ENCODE results near the gene SLC10A1. TPM values are rescaled to one million over a fixed set of nuclear protein-coding genes. Genes with fewer than 3 reads are reported as not detected.

SLC10A1 gene
- total and polyA plus RNA-seq, 2 of the 4 experiments (the other 2 are of a cell fraction): 0.03 TPM; not detected in 1

DNA sequence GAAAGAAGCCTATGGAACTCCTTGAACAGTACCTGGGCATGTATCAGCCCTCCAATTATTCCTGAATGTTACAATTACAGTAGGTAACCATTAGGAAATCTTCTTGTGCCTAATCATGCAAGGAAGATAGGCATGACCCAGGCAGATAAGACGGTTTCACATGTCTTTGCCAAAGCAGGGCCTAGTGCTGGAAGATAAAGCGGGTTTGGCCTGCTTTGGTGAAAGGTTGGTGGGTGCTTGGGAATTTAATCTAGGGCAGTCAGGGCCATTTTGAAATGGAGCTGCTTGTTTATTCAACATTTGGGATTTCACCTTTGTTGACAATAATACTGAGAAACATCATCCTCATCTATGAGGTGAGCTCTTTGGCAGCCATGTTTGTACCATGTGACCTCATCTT is 42.6 kb downstream of the SLC10A1 start:
- CTCF ChIA-PET: no interaction called here
- ATAC-seq (ENCODE audit: low read depth) (no peak), DNase-seq (no peak)
- Histone ChIP-seq H3K4ac (ENCODE audit: low read depth, low read length) (no peak overlapping the region), H4K91ac (ENCODE audit: insufficient read depth, low read depth, low read length) (no peak overlapping the region), H3K9ac (ENCODE audit: low read depth, low read length) (no peak overlapping the region), H4K20me1 (ENCODE audit: insufficient read depth, low read length) (no peaks in the 10 kb centered on the region), H2BK120ac (ENCODE audit: low read depth, low read length) (no peak overlapping the region), H3K27ac (ENCODE audit: insufficient read depth, low read length) (no peak overlapping the region), H3K14ac (replicated peaks; ENCODE audit: low read depth, low read length) (no peak overlapping the region), H3K4me3 (ENCODE audit: insufficient read depth, low read depth, low read length) (no peak overlapping the region), H3K9me3 (ENCODE audit: control insufficient read depth, insufficient read depth, low read length) (no peaks in the 10 kb centered on the region), H3K18ac (ENCODE audit: low read depth, low read length) (no peak overlapping the region), H2BK15ac (ENCODE audit: low read depth, low read length) (no peak overlapping the region), H2BK20ac (ENCODE audit: low read depth, low read length) (no peak overlapping the region), H3K23ac (ENCODE audit: low read depth, low read length) (no peak overlapping the region), H3K9me1 (ENCODE audit: insufficient read depth, low read length) (no peaks in the 10 kb centered on the region), H3K4me1 (ENCODE audit: control insufficient read depth, insufficient read depth, low read length) (peaks cover 1% of the 10 kb centered on the region; the same call in 1 of the 2 replicates), H3K56ac (ENCODE audit: extremely low read depth, insufficient read depth, low read length) (no peak overlapping the region), H3K36me3 (ENCODE audit: control insufficient read depth, insufficient read depth, low read length) (no peaks in the 10 kb centered on the region), H3K4me2 (ENCODE audit: low read depth, low read length) (no peak overlapping the region), H3K27me3 (ENCODE audit: control insufficient read depth, insufficient read depth, low read length) (peaks cover 2% of the 10 kb centered on the region; the same call in 1 of the 2 replicates), H2BK5ac (ENCODE audit: low read depth, low read length, poor library complexity, severe bottlenecking) (no peak overlapping the region), H2AK9ac (replicated peaks; ENCODE audit: low read depth, low read length, poor library complexity) (no peak overlapping the region), H2AK5ac (ENCODE audit: low read depth, low read length) (no peak overlapping the region), H4K5ac (ENCODE audit: low read depth, low read length) (no peak overlapping the region), H2AFZ (replicated peaks; ENCODE audit: low read length, poor library complexity) (no peak overlapping the region), H3K79me1 (ENCODE audit: low read depth in 1 of 2, low read length in 2 of 2) (no peaks in the 10 kb centered on the region), H4K8ac (ENCODE audit: low read depth in 2 of 2, low read length in 2 of 2) (no peak overlapping the region)
- intact Hi-C loops (cut with micrococcal nuclease) (no loop called here), dilution Hi-C loops (cut with HindIII; ENCODE audit: low sequenced_read_pairs, unreplicated experiment) (no loop called here), in situ Hi-C loops (cut with MboI; ENCODE audit: low sequenced_read_pairs) (no loop called here)
- POLR2A ChIA-PET (ENCODE audit: unreplicated experiment): no interaction called here
- TF ChIP-seq RFX5 (IDR thresholded peaks at IDR 0.05; ENCODE audit: low read depth, low read length) (no peak), NFE2L2 (IDR thresholded peaks at IDR 0.05; ENCODE audit: low read depth, low read length) (no peak), MXI1 (IDR thresholded peaks at IDR 0.05; ENCODE audit: borderline replicate concordance, low read depth, low read length) (no peak), FOS (IDR thresholded peaks at IDR 0.05; ENCODE audit: low read depth, low read length) (no peak), BHLHE40 (IDR thresholded peaks at IDR 0.05; ENCODE audit: low read depth, low read length) (no peak), CEBPB (IDR thresholded peaks at IDR 0.05; ENCODE audit: low read depth, low read length) (no peak), ELK1 (IDR thresholded peaks at IDR 0.05; ENCODE audit: borderline replicate concordance, low read depth, low read length) (no peak), RAD21 (IDR thresholded peaks at IDR 0.05; ENCODE audit: low read length) (no peak), POLR2A (IDR thresholded peaks at IDR 0.05; ENCODE audit: low read depth, low read length) (no peak), SMC3 (IDR thresholded peaks at IDR 0.05; ENCODE audit: low read depth, low read length) (no peak), RCOR1 (IDR thresholded peaks at IDR 0.05; ENCODE audit: insufficient replicate concordance, low read length) (no peak), CHD1 (IDR thresholded peaks at IDR 0.05; ENCODE audit: low read depth, low read length) (no peak), MAFK (IDR thresholded peaks at IDR 0.05; ENCODE audit: low read depth, low read length) (no peak), MAZ (IDR thresholded peaks at IDR 0.05; ENCODE audit: borderline replicate concordance, low read depth, low read length) (no peak)
- TF ChIP-seq, protein P1, sequence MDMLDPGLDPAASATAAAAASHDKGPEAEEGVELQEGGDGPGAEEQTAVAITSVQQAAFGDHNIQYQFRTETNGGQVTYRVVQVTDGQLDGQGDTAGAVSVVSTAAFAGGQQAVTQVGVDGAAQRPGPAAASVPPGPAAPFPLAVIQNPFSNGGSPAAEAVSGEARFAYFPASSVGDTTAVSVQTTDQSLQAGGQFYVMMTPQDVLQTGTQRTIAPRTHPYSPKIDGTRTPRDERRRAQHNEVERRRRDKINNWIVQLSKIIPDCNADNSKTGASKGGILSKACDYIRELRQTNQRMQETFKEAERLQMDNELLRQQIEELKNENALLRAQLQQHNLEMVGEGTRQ (IDR thresholded peaks at IDR 0.05; ENCODE audit: low read depth, low read length): no peak
- TF ChIP-seq, protein P2, sequence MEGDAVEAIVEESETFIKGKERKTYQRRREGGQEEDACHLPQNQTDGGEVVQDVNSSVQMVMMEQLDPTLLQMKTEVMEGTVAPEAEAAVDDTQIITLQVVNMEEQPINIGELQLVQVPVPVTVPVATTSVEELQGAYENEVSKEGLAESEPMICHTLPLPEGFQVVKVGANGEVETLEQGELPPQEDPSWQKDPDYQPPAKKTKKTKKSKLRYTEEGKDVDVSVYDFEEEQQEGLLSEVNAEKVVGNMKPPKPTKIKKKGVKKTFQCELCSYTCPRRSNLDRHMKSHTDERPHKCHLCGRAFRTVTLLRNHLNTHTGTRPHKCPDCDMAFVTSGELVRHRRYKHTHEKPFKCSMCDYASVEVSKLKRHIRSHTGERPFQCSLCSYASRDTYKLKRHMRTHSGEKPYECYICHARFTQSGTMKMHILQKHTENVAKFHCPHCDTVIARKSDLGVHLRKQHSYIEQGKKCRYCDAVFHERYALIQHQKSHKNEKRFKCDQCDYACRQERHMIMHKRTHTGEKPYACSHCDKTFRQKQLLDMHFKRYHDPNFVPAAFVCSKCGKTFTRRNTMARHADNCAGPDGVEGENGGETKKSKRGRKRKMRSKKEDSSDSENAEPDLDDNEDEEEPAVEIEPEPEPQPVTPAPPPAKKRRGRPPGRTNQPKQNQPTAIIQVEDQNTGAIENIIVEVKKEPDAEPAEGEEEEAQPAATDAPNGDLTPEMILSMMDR (conservative IDR thresholded peaks at IDR 0.05; ENCODE audit: low read depth, low read length): no peak
- WGBS, 2 experiments (ENCODE audit: extremely low coverage in 2 of 2, insufficient read length in 1 of 2): no CpG with 5 or more reads among the region's 2 CpGs
- BruUV-seq (replicated peaks): no TSS peak
